K562 (cell line): ENCODE measurements around the gene TMC1.

ENCODE experiments used
- DPF2 ChIP-seq: fragments of 450-650 bp; IDR thresholded peaks from 2 replicates; pipeline ENCODE4 v1.6.1; 2016
- FOXP1 ChIP-seq: sonication (generic); formaldehyde crosslinking; IDR thresholded peaks from 2 replicates; pipeline ENCODE4 v1.8.0; 2022; ENCODE audit warnings: mild to moderate bottlenecking, missing genetic modification reagents
- MAFK ChIP-seq: IDR thresholded peaks from 2 replicates; pipeline ENCODE4 v1.6.1; 2011; ENCODE audit warnings: low read length, improper control_type of control experiment
- POLR2AphosphoS5 ChIP-seq: IDR thresholded peaks from 2 replicates; pipeline ENCODE4 v1.6.1; 2011; ENCODE audit warnings: mild to moderate bottlenecking, low read depth, low read length, moderate library complexity; ENCODE audit not compliant: control insufficient read depth, insufficient read depth
- ZNF175 ChIP-seq: fragments of 200-800 bp; sonication (Bioruptor generic); IDR thresholded peaks from 2 replicates; pipeline ENCODE4 v1.6.1; 2016; ENCODE audit warnings: low read depth, mild to moderate bottlenecking, missing genetic modification characterization, missing compliant biosample characterization
- ZNF263 ChIP-seq: sonication (generic); formaldehyde crosslinking; IDR thresholded peaks from 2 replicates; pipeline ENCODE4 v1.8.0; 2022; ENCODE audit warnings: mild to moderate bottlenecking, missing genetic modification reagents, borderline replicate concordance
- ZNF324 ChIP-seq: fragments of 250-450 bp; sonication (Bioruptor Pico); IDR thresholded peaks from 2 replicates; pipeline ENCODE4 v1.4.0; 2020; ENCODE audit warnings: mild to moderate bottlenecking
- ZSCAN32 ChIP-seq: fragments of 450-650 bp; formaldehyde crosslinking; IDR thresholded peaks from 2 replicates; pipeline ENCODE4 v1.4.0; 2020; ENCODE audit warnings: mild to moderate bottlenecking, moderate library complexity
- TF ChIP-seq, protein P1 (sequence below): sonication (generic); formaldehyde crosslinking; IDR thresholded peaks from 2 replicates; pipeline ENCODE4 v1.8.0; 2022; ENCODE audit warnings: mild to moderate bottlenecking, low read depth, missing genetic modification reagents
- TF ChIP-seq, protein P2 (sequence below), 3 experiments: IDR thresholded peaks in 2 of 3; conservative IDR thresholded peaks in 1 of 3; 2 replicates each; pipeline ENCODE4 v1.5.1; 2011 to 2012; ENCODE audit warnings: low read length in 3 of 3, mild to moderate bottlenecking in 3 of 3, control low read depth in 2 of 3, improper control_type of control experiment in 1 of 3, inconsistent platforms in 1 of 3, low read depth in 1 of 3, mixed read lengths in 1 of 3, moderate library complexity in 1 of 3; ENCODE audit not compliant: insufficient read depth in 2 of 3
- TF ChIP-seq, protein P3 (sequence below): fragments of 450-650 bp; formaldehyde crosslinking; IDR thresholded peaks from 2 replicates; pipeline ENCODE4 v1.4.0; 2020; ENCODE audit warnings: mild to moderate bottlenecking, mixed read lengths
- TF ChIP-seq, protein P4 (sequence below), 2 experiments: fragments of 450-650 bp; formaldehyde crosslinking in 1 of 2; IDR thresholded peaks; 2 replicates each; pipeline versions ENCODE4 v1.4.0 to v1.6.1; 2014 to 2020; ENCODE audit warnings: mild to moderate bottlenecking in 2 of 2, borderline replicate concordance in 1 of 2, low read depth in 1 of 2

DNA sequence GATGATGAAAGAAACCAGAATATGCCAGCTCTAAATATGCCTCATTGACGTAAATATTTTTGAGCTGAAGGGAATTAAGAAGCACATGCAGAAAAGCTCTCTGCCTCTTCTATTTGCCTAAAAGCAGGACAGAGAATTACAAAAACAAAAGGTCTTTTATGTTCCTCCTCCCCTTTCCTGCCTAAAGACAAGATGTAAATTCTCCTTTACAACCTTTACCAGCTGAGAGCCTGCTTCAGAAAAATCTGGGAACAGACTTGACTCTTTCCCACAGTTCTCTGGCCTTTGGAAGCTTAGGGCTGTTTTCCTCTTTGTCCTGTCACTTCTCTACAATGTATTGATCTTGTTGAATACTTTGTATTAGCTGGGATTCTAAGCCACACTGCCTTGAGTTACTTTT lies 199.7 kb downstream of the TMC1 start:
- TF ChIP-seq ZNF324 (CRISPR knock-in tag) = no peak
- no peak for TF ChIP-seq ZNF263 (CRISPR knock-in tag)
- no peak for TF ChIP-seq ZSCAN32 (CRISPR knock-in tag)
- TF ChIP-seq, protein P1, sequence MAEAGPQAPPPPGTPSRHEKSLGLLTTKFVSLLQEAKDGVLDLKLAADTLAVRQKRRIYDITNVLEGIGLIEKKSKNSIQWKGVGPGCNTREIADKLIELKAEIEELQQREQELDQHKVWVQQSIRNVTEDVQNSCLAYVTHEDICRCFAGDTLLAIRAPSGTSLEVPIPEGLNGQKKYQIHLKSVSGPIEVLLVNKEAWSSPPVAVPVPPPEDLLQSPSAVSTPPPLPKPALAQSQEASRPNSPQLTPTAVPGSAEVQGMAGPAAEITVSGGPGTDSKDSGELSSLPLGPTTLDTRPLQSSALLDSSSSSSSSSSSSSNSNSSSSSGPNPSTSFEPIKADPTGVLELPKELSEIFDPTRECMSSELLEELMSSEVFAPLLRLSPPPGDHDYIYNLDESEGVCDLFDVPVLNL (CRISPR knock-in tag) = no peak
- TF ChIP-seq DPF2 = no peak
- TF ChIP-seq, protein P2, sequence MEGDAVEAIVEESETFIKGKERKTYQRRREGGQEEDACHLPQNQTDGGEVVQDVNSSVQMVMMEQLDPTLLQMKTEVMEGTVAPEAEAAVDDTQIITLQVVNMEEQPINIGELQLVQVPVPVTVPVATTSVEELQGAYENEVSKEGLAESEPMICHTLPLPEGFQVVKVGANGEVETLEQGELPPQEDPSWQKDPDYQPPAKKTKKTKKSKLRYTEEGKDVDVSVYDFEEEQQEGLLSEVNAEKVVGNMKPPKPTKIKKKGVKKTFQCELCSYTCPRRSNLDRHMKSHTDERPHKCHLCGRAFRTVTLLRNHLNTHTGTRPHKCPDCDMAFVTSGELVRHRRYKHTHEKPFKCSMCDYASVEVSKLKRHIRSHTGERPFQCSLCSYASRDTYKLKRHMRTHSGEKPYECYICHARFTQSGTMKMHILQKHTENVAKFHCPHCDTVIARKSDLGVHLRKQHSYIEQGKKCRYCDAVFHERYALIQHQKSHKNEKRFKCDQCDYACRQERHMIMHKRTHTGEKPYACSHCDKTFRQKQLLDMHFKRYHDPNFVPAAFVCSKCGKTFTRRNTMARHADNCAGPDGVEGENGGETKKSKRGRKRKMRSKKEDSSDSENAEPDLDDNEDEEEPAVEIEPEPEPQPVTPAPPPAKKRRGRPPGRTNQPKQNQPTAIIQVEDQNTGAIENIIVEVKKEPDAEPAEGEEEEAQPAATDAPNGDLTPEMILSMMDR (IDR thresholded peaks at IDR 0.05 in 2 of 3, conservative IDR thresholded peaks at IDR 0.05 in 1 of 3; ENCODE audit: insufficient read depth in 2 of 3, low read depth in 1 of 3, low read length in 3 of 3) = no peak
- TF ChIP-seq, protein P3, sequence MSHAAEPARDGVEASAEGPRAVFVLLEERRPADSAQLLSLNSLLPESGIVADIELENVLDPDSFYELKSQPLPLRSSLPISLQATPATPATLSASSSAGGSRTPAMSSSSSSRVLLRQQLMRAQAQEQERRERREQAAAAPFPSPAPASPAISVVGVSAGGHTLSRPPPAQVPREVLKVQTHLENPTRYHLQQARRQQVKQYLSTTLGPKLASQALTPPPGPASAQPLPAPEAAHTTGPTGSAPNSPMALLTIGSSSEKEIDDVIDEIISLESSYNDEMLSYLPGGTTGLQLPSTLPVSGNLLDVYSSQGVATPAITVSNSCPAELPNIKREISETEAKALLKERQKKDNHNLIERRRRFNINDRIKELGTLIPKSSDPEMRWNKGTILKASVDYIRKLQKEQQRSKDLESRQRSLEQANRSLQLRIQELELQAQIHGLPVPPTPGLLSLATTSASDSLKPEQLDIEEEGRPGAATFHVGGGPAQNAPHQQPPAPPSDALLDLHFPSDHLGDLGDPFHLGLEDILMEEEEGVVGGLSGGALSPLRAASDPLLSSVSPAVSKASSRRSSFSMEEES (CRISPR knock-in tag) = no peak
- TF ChIP-seq MAFK = no peak
- TF ChIP-seq, protein P4, sequence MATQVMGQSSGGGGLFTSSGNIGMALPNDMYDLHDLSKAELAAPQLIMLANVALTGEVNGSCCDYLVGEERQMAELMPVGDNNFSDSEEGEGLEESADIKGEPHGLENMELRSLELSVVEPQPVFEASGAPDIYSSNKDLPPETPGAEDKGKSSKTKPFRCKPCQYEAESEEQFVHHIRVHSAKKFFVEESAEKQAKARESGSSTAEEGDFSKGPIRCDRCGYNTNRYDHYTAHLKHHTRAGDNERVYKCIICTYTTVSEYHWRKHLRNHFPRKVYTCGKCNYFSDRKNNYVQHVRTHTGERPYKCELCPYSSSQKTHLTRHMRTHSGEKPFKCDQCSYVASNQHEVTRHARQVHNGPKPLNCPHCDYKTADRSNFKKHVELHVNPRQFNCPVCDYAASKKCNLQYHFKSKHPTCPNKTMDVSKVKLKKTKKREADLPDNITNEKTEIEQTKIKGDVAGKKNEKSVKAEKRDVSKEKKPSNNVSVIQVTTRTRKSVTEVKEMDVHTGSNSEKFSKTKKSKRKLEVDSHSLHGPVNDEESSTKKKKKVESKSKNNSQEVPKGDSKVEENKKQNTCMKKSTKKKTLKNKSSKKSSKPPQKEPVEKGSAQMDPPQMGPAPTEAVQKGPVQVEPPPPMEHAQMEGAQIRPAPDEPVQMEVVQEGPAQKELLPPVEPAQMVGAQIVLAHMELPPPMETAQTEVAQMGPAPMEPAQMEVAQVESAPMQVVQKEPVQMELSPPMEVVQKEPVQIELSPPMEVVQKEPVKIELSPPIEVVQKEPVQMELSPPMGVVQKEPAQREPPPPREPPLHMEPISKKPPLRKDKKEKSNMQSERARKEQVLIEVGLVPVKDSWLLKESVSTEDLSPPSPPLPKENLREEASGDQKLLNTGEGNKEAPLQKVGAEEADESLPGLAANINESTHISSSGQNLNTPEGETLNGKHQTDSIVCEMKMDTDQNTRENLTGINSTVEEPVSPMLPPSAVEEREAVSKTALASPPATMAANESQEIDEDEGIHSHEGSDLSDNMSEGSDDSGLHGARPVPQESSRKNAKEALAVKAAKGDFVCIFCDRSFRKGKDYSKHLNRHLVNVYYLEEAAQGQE (IDR thresholded peaks at IDR 0.05; ENCODE audit: borderline replicate concordance) = no peak
- TF ChIP-seq, protein P4 (CRISPR knock-in tag; IDR thresholded peaks at IDR 0.05; ENCODE audit: low read depth) = no peak
- TF ChIP-seq FOXP1 (CRISPR knock-in tag) = no peak
- TF ChIP-seq POLR2AphosphoS5 = no peak
- TF ChIP-seq ZNF175 (CRISPR knock-in tag) = no peak
